22Rv1 (cell line): Measurements from ENCODE around the gene RNF180.

ENCODE experiments used
- ZFX ChIP-seq: fragments of 450-650 bp; IDR thresholded peaks from 2 replicates; pipeline ENCODE4 v1.6.1; 2017; ENCODE audit warnings: antibody characterized with exemption, borderline replicate concordance
- TF ChIP-seq, protein P1 (sequence below): fragments of 450-650 bp; IDR thresholded peaks from 2 replicates; pipeline ENCODE4 v1.5.1; 2017; ENCODE audit warnings: mild to moderate bottlenecking

DNA sequence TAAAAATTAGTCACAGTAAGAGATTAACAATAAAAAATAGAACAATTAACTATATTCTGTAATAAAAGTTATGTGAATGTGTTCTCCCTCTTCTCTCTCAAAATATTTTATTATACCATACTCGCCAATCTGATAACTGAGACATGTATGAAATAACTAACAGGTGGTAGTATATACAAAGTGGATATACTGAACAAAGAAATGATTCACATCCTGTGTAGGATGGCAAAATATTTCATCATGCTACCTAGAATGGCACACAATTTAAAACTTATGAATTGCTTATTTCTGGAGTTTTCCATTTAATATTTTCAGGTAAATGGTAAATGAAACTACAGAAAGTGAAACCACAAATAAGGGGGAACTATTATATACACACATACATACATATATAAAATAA, 152.5 kb downstream of the RNF180 start:
- TF ChIP-seq, protein P1, sequence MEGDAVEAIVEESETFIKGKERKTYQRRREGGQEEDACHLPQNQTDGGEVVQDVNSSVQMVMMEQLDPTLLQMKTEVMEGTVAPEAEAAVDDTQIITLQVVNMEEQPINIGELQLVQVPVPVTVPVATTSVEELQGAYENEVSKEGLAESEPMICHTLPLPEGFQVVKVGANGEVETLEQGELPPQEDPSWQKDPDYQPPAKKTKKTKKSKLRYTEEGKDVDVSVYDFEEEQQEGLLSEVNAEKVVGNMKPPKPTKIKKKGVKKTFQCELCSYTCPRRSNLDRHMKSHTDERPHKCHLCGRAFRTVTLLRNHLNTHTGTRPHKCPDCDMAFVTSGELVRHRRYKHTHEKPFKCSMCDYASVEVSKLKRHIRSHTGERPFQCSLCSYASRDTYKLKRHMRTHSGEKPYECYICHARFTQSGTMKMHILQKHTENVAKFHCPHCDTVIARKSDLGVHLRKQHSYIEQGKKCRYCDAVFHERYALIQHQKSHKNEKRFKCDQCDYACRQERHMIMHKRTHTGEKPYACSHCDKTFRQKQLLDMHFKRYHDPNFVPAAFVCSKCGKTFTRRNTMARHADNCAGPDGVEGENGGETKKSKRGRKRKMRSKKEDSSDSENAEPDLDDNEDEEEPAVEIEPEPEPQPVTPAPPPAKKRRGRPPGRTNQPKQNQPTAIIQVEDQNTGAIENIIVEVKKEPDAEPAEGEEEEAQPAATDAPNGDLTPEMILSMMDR, result no peak
- TF ChIP-seq ZFX, result no peak
